WTC11 (cell line): ENCODE measurements around the gene PGAP6. TPM values are rescaled to one million over a fixed set of nuclear protein-coding genes. Genes with fewer than 3 reads are reported as not detected.

Experiments
- ATAC-seq: fragments of 200-7000 bp; cut with Tn5 transposase; 2 replicates; pipeline ENCODE4 v1.10.0; 2021; ENCODE audit warnings: mild to moderate bottlenecking, moderate library complexity
- CTCF ChIA-PET: fragments of 300-600 bp; sonication (Branson Sonifier 250); formaldehyde crosslinking; loops from one replicate; lab custom pipeline; 2021; ENCODE audit warnings: antibody characterized with exemption; lab: Charles Lee
- POLR2A ChIA-PET: fragments of 350-600 bp; sonication (Branson Sonifier 250); formaldehyde crosslinking; loops from one replicate; lab custom pipeline; 2021; ENCODE audit warnings: antibody characterized with exemption; lab: Charles Lee
- DNase-seq: peaks from one replicate; pipeline ENCODE4 v3.0.0; 2021; ENCODE audit warnings: low spot score
- H3K27ac Mint-ChIP-seq: 2 replicates; pipeline ENCODE4 v1.8.0; 2021; ENCODE audit warnings: mixed read lengths
- H3K27me3 Mint-ChIP-seq: 2 replicates; pipeline ENCODE4 v1.8.0; 2021; ENCODE audit warnings: low read depth, mild to moderate bottlenecking, moderate library complexity, mixed read lengths
- H3K36me3 Mint-ChIP-seq: 2 replicates; pipeline ENCODE4 v1.8.0; 2021; ENCODE audit warnings: mixed read lengths
- H3K4me1 Mint-ChIP-seq: 2 replicates; pipeline ENCODE4 v1.8.0; 2022; ENCODE audit warnings: mixed read lengths
- H3K4me3 Mint-ChIP-seq: 2 replicates; pipeline ENCODE4 v1.8.0; 2021; ENCODE audit warnings: mild to moderate bottlenecking, moderate library complexity, mixed read lengths
- H3K9me3 Mint-ChIP-seq: 2 replicates; pipeline ENCODE4 v1.8.0; 2021; ENCODE audit warnings: mixed read lengths
- ELF4 ChIP-seq: sonication (generic); formaldehyde crosslinking; IDR thresholded peaks from 2 replicates; pipeline ENCODE4 v1.8.1; 2022; ENCODE audit warnings: low read depth, mild to moderate bottlenecking, moderate library complexity, missing genetic modification reagents
- FOXP1 ChIP-seq: sonication (generic); formaldehyde crosslinking; IDR thresholded peaks from 2 replicates; pipeline ENCODE4 v1.8.0; 2022; ENCODE audit warnings: missing genetic modification reagents, mild to moderate bottlenecking, moderate library complexity, borderline replicate concordance
- GABPB1 ChIP-seq: sonication (generic); formaldehyde crosslinking; IDR thresholded peaks from 2 replicates; pipeline ENCODE4 v1.8.1; 2023; ENCODE audit warnings: mild to moderate bottlenecking, missing genetic modification reagents
- JUN ChIP-seq: sonication (generic); formaldehyde crosslinking; IDR thresholded peaks from 2 replicates; pipeline ENCODE4 v1.8.0; 2023; ENCODE audit warnings: mild to moderate bottlenecking, missing genetic modification reagents
- NFATC4 ChIP-seq: fragments of 250-450 bp; sonication (Bioruptor Pico); IDR thresholded peaks from 2 replicates; pipeline ENCODE4 v1.9.0; 2021; ENCODE audit warnings: mild to moderate bottlenecking
- NFE2L1 ChIP-seq: sonication (generic); formaldehyde crosslinking; IDR thresholded peaks from 2 replicates; pipeline ENCODE4 v1.8.1; 2023; ENCODE audit warnings: missing genetic modification reagents
- PRRX2 ChIP-seq: fragments of 250-450 bp; sonication (Bioruptor Pico); IDR thresholded peaks from 2 replicates; pipeline ENCODE4 v1.8.0; 2021; ENCODE audit warnings: mild to moderate bottlenecking
- total RNA-seq: library from RNA; stranded (reverse); gene quantifications from 3 replicates; pipeline ENCODE4 v1.2.3, GENCODE V29; 2021
- TF ChIP-seq, protein P1 (sequence below): sonication (generic); formaldehyde crosslinking; IDR thresholded peaks from 2 replicates; pipeline ENCODE4 v1.8.1; 2023; ENCODE audit warnings: mild to moderate bottlenecking, missing genetic modification reagents, borderline replicate concordance
- TF ChIP-seq, protein P2 (sequence below): fragments of 250-450 bp; sonication (Bioruptor Pico); IDR thresholded peaks from 2 replicates; pipeline ENCODE4 v1.9.0; 2021; ENCODE audit warnings: mild to moderate bottlenecking
- TF ChIP-seq, protein P3 (sequence below): sonication (generic); formaldehyde crosslinking; IDR thresholded peaks from 2 replicates; pipeline ENCODE4 v1.8.0; 2022; ENCODE audit warnings: missing genetic modification reagents
- TF ChIP-seq, protein P4 (sequence below): sonication (generic); formaldehyde crosslinking; IDR thresholded peaks from 2 replicates; pipeline ENCODE4 v1.8.0; 2022; ENCODE audit warnings: mild to moderate bottlenecking, missing genetic modification reagents
- TF ChIP-seq, protein P5 (sequence below): fragments of 250-450 bp; sonication (Bioruptor Pico); IDR thresholded peaks from 2 replicates; pipeline ENCODE4 v2.1.2; 2022; ENCODE audit warnings: mild to moderate bottlenecking, moderate library complexity

PGAP6 gene
- total RNA-seq, 1 experiment from 2014 or later: 108 TPM

DNA sequence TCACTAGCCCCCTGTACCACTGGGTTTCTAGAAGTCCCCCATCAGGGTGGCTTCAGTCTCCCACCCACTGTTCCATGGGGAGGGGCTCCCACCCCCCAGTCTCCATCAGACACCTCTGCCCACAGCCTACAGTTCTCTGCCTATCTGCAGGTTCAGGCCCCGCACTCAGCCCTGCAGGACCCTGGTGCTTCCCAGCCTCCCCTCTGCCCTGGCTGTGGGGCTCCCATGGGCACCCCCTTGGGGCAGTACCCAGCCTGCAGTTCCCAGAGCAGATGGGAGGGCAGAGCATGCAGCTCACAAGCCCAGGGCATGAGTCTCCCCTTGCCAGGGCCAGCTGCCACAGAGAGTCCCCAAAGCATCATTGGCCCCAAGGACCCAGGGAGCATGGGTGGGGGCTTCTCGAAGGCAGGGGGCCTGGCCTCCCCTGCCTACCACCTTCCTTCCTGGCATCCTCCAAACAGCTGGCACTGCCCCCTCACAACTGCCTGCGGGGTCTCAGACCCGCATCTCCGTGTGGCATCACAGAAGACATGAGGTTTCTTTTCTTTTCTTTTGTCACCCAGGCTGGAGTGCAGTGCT lies 8.7 kb downstream of the PGAP6 start (continued):
- TF ChIP-seq, protein P1, sequence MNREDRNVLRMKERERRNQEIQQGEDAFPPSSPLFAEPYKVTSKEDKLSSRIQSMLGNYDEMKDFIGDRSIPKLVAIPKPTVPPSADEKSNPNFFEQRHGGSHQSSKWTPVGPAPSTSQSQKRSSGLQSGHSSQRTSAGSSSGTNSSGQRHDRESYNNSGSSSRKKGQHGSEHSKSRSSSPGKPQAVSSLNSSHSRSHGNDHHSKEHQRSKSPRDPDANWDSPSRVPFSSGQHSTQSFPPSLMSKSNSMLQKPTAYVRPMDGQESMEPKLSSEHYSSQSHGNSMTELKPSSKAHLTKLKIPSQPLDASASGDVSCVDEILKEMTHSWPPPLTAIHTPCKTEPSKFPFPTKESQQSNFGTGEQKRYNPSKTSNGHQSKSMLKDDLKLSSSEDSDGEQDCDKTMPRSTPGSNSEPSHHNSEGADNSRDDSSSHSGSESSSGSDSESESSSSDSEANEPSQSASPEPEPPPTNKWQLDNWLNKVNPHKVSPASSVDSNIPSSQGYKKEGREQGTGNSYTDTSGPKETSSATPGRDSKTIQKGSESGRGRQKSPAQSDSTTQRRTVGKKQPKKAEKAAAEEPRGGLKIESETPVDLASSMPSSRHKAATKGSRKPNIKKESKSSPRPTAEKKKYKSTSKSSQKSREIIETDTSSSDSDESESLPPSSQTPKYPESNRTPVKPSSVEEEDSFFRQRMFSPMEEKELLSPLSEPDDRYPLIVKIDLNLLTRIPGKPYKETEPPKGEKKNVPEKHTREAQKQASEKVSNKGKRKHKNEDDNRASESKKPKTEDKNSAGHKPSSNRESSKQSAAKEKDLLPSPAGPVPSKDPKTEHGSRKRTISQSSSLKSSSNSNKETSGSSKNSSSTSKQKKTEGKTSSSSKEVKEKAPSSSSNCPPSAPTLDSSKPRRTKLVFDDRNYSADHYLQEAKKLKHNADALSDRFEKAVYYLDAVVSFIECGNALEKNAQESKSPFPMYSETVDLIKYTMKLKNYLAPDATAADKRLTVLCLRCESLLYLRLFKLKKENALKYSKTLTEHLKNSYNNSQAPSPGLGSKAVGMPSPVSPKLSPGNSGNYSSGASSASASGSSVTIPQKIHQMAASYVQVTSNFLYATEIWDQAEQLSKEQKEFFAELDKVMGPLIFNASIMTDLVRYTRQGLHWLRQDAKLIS (CRISPR knock-in tag): no peak
- no peak for TF ChIP-seq NFATC4
- TF ChIP-seq, all 79 proteins: peak for 0

DNA sequence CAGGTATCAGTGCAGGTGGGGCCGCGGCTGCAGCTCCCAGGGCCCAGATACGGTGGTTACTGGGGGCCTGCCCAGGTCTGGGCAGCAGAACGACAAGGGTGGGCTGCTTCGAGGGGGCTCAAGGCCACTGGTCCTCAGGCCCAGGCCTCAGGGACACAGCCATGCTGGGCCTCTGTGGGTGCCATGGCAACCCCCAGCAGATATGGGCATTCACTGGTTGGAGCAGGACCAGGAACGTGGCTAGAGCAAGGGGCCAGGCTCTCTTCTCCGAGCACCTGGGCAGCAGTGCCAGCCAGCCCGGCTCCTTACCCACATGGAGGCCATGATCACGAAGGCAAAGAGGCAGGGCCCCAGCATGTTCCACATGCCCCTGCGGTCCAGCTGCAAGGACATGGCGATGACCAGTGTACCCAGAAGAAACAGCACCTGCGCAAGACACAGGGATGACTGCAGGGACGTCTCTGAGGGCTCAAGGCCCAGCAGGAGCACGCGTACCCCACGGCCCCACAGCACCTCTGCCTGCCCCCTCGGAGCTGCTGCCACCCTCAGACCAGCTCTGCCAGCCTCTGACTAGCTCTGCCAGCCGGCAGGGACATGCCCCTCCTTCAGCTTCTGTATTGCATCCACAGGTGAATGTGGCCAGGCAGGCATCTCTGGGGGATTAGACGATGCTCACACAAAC lies 9.3 kb downstream of the PGAP6 start:
- Mint-ChIP-seq H3K9me3 (no peaks in the 10 kb centered on the region), H3K27ac (no peak overlapping the region), H3K4me1 (peaks cover 11% of the 10 kb centered on the region), H3K27me3 (no peaks in the 10 kb centered on the region), H3K4me3 (no peak overlapping the region), H3K36me3 (peaks cover 19% of the 10 kb centered on the region)
- TF ChIP-seq FOXP1 (CRISPR knock-in tag) (0 out of 2 replicates have a peak, but pooled peaks have one; percentile 3), PRRX2 (CRISPR knock-in tag) (no peak)
- ATAC-seq (no peak), DNase-seq (no peak)
- ChIA-PET POLR2A (no interaction called here), CTCF (interaction anchor here (1.5 to 3.4 kb wide), 2 partner anchors 10 to 53 kb away, joined by 8 to 30 read pairs; no protein-coding TSS in a partner anchor)

DNA sequence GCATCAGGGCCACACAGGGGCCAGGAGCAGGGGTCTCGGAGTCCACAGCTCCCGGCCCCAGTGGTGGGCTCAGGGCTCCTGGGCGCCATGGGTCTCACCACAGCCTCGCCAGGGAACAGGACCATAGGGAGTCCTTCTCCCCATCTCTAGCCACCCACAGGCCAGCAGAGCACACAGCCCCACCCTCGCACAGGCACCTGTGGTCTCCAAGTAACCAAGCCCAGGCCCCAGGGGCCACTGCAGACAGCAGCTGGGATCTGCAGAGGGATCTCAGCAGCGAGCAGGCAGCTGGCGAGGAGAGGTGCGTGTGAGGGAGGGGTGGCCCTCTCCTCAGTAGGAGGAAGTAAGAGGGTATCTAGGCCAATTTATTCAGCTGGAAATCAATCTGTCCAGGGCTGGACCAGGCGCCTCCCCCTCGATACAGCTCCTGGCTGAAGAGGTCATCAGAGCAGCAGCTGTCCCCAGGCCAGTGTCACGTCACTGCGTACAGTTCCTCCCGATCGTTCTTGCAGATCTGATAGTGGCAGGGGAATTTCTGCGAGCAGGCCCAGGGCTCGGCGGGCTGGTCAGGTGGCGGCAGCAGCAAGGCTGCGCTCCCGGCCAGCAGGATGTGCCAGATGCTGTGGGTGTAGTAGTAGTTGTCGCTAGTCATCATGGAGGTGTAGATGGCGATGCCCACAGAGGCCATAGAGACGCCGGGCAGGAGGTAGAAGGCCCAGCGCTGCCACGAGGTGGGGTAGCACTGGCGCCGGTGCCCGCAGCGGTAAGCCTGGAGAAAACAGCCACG lies 10.1 kb downstream of the PGAP6 start:
- CTCF ChIA-PET: interaction anchor here (0.6 to 3.4 kb wide), 6 partner anchors 9 to 306 kb away, joined by 3 to 30 read pairs (median 6); partner anchors contain the start of genes AXIN1 and RHOT2
- DNase-seq (no peak), ATAC-seq (no peak)
- Mint-ChIP-seq H3K4me3 (no peak overlapping the region), H3K4me1 (peaks cover 11% of the 10 kb centered on the region), H3K27me3 (no peaks in the 10 kb centered on the region), H3K9me3 (no peaks in the 10 kb centered on the region), H3K27ac (peak overlapping the region; percentile 68; the same call in 1 of the 2 replicates), H3K36me3 (peaks cover 25% of the 10 kb centered on the region)
- POLR2A ChIA-PET: no interaction called here
- TF ChIP-seq FOXP1 (CRISPR knock-in tag) (0 out of 2 replicates have a peak, but pooled peaks have one; percentile 10), ELF4 (no peak), GABPB1 (CRISPR knock-in tag) (no peak)

DNA sequence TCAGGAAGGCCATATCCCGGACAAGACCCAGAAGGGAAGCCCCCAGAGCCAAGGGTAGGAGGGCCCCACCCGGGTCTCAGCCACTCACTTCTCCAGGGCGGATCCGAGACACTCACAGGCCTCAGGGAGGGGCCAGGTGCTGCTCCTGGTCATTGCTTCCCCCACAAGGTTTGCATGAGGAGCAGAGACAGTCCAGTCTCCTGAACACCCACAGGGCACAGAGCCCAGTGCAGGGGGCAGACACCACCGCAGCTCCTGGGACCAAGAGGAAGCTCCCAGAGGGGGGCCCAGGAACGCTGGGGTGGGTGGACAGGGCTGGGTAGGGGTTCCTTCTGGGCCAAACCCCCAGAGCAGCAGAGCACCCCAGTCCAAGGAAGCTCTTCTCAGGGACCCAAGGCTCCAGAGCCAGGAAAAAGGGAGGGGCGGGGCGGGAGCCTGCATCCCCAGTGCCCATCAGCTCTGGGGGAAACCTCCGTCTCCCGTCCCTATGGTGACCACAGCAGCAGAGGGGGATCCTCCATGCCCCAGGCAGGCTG lies 10.7 kb downstream of the PGAP6 start:
- ChIA-PET CTCF (interaction anchor here (0.5 to 3.4 kb wide), 16 partner anchors 9 to 305 kb away, joined by 3 to 30 read pairs (median 4); partner anchors contain the start of genes AXIN1, RAB11FIP3 and RHOT2), POLR2A (interaction anchor here (0.7 to 1.6 kb wide), 6 partner anchors 8 to 319 kb away, joined by 3 to 4 read pairs (median 3); partner anchors contain the start of gene WDR24)
- Mint-ChIP-seq H3K4me3 (peak overlapping the region; percentile 71), H3K4me1 (peaks cover 11% of the 10 kb centered on the region), H3K27ac (peak overlapping the region; percentile 96; the same call in 1 of the 2 replicates), H3K9me3 (no peaks in the 10 kb centered on the region), H3K36me3 (peaks cover 24% of the 10 kb centered on the region), H3K27me3 (no peaks in the 10 kb centered on the region)
- DNase-seq: no peak
- ATAC-seq: peak; percentile 3; the same call in 1 of the 2 replicates
- TF ChIP-seq NFE2L1 (no peak), JUN (no peak)
- TF ChIP-seq, protein P2, sequence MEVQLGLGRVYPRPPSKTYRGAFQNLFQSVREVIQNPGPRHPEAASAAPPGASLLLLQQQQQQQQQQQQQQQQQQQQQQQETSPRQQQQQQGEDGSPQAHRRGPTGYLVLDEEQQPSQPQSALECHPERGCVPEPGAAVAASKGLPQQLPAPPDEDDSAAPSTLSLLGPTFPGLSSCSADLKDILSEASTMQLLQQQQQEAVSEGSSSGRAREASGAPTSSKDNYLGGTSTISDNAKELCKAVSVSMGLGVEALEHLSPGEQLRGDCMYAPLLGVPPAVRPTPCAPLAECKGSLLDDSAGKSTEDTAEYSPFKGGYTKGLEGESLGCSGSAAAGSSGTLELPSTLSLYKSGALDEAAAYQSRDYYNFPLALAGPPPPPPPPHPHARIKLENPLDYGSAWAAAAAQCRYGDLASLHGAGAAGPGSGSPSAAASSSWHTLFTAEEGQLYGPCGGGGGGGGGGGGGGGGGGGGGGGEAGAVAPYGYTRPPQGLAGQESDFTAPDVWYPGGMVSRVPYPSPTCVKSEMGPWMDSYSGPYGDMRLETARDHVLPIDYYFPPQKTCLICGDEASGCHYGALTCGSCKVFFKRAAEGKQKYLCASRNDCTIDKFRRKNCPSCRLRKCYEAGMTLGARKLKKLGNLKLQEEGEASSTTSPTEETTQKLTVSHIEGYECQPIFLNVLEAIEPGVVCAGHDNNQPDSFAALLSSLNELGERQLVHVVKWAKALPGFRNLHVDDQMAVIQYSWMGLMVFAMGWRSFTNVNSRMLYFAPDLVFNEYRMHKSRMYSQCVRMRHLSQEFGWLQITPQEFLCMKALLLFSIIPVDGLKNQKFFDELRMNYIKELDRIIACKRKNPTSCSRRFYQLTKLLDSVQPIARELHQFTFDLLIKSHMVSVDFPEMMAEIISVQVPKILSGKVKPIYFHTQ (CRISPR knock-in tag): no peak
- TF ChIP-seq, protein P3, sequence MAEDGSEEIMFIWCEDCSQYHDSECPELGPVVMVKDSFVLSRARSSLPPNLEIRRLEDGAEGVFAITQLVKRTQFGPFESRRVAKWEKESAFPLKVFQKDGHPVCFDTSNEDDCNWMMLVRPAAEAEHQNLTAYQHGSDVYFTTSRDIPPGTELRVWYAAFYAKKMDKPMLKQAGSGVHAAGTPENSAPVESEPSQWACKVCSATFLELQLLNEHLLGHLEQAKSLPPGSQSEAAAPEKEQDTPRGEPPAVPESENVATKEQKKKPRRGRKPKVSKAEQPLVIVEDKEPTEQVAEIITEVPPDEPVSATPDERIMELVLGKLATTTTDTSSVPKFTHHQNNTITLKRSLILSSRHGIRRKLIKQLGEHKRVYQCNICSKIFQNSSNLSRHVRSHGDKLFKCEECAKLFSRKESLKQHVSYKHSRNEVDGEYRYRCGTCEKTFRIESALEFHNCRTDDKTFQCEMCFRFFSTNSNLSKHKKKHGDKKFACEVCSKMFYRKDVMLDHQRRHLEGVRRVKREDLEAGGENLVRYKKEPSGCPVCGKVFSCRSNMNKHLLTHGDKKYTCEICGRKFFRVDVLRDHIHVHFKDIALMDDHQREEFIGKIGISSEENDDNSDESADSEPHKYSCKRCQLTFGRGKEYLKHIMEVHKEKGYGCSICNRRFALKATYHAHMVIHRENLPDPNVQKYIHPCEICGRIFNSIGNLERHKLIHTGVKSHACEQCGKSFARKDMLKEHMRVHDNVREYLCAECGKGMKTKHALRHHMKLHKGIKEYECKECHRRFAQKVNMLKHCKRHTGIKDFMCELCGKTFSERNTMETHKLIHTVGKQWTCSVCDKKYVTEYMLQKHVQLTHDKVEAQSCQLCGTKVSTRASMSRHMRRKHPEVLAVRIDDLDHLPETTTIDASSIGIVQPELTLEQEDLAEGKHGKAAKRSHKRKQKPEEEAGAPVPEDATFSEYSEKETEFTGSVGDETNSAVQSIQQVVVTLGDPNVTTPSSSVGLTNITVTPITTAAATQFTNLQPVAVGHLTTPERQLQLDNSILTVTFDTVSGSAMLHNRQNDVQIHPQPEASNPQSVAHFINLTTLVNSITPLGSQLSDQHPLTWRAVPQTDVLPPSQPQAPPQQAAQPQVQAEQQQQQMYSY: no peak
- TF ChIP-seq, protein P4, sequence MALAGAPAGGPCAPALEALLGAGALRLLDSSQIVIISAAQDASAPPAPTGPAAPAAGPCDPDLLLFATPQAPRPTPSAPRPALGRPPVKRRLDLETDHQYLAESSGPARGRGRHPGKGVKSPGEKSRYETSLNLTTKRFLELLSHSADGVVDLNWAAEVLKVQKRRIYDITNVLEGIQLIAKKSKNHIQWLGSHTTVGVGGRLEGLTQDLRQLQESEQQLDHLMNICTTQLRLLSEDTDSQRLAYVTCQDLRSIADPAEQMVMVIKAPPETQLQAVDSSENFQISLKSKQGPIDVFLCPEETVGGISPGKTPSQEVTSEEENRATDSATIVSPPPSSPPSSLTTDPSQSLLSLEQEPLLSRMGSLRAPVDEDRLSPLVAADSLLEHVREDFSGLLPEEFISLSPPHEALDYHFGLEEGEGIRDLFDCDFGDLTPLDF: no peak
- TF ChIP-seq, protein P5, sequence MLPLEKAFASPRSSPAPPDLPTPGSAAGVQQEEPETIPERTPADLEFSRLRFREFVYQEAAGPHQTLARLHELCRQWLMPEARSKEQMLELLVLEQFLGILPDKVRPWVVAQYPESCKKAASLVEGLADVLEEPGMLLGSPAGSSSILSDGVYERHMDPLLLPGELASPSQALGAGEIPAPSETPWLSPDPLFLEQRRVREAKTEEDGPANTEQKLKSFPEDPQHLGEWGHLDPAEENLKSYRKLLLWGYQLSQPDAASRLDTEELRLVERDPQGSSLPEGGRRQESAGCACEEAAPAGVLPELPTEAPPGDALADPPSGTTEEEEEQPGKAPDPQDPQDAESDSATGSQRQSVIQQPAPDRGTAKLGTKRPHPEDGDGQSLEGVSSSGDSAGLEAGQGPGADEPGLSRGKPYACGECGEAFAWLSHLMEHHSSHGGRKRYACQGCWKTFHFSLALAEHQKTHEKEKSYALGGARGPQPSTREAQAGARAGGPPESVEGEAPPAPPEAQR (CRISPR knock-in tag): no peak
